KBM-7 (cell line): ENCODE data around the gene STXBP2.

Source experiments
- DNase-seq: peaks from one replicate; pipeline ENCODE4 v3.0.0-alpha.2; 2015
- in situ Hi-C: fragments of 300-500 bp; cut with MboI; formaldehyde crosslinking; loops from 2 replicates; pipeline ENCODE4 v1.14.3; 2020; ENCODE audit warnings: low sequenced_read_pairs, low pct_unique_long_range_greater_than_20kb, mixed read lengths

Gene STXBP2

GRCh38 chr19:7694499-7694898, 57.6 kb downstream of the STXBP2 start:
- in situ Hi-C loops = no loop called here
- no peak for DNase-seq
